Upper lobe of left lung (tissue), 6 donors: ENCODE measurements around the gene PTPRZ1. TPM values are rescaled to one million over a fixed set of nuclear protein-coding genes. Genes with fewer than 3 reads are reported as not detected.

Experiments
- ATAC-seq, 2 donors: fragments of 200-7000 bp; cut with Tn5 transposase; one replicate each; pipeline ENCODE4 v1.9.1; 2022; ENCODE audit warnings: mild to moderate bottlenecking in 2 of 2, moderate library complexity in 2 of 2; ENCODE audit not compliant: low FRiP score in 2 of 2
- DNase-seq, 2 donors: peaks; one replicate each; pipeline ENCODE4 v3.0.0-alpha.2; 2019 to 2020
- H3K27ac ChIP-seq, 4 donors: fragments of 200-600 bp; sonication (generic); one replicate each; pipeline ENCODE4 v1.5.1; 2016 to 2019
- H3K27me3 ChIP-seq, 4 donors: fragments of 200-600 bp; sonication (generic); one replicate each; pipeline ENCODE4 v1.5.1; 2017 to 2019
- H3K36me3 ChIP-seq, 4 donors: fragments of 200-600 bp; sonication (generic); one replicate each; pipeline ENCODE4 v1.5.1; 2016 to 2019
- H3K4me1 ChIP-seq, 4 donors: fragments of 200-600 bp; sonication (generic); one replicate each; pipeline ENCODE4 v1.5.1; 2018 to 2019
- H3K4me3 ChIP-seq, 4 donors: fragments of 200-600 bp; sonication (generic); one replicate each; pipeline ENCODE4 v1.5.1; 2017 to 2019; ENCODE audit warnings: mild to moderate bottlenecking in 2 of 4, moderate library complexity in 1 of 4
- H3K9me3 ChIP-seq, 4 donors: fragments of 200-600 bp; sonication (generic); one replicate each; pipeline ENCODE4 v1.5.1; 2018 to 2019
- EP300 ChIP-seq, 4 donors: sonication (generic); formaldehyde crosslinking; IDR thresholded peaks; one replicate each; pipeline ENCODE4 v1.5.1; 2017; ENCODE audit warnings: antibody characterized with exemption in 4 of 4, control low read depth in 2 of 4
- POLR2A ChIP-seq, 4 donors: fragments of 450-650 bp; IDR thresholded peaks; one replicate each; pipeline ENCODE4 v1.5.1; 2016 to 2017; ENCODE audit warnings: antibody characterized with exemption in 4 of 4, mild to moderate bottlenecking in 2 of 4
- POLR2AphosphoS5 ChIP-seq, 2 donors: sonication (generic); formaldehyde crosslinking; IDR thresholded peaks; one replicate each; pipeline ENCODE4 v1.5.1; 2017; ENCODE audit warnings: antibody characterized with exemption in 2 of 2
- WGBS, 2 donors: methylation state at CpG; one replicate each; pipeline ENCODE4 v1.1.5; 2017 to 2018; 5-methylcytosine and 5-hydroxymethylcytosine counted together
- total RNA-seq, 6 donors: library from RNA; depleted of rRNA in 4 of 6; stranded (reverse); fragments of >200 nt in 4 of 6; gene quantifications; one replicate each; pipeline versions ENCODE4 v1.1.0 to v1.2.1, GENCODE V29; 2016 to 2021
- TF ChIP-seq, protein P1 (sequence below), 6 experiments: fragments of 450-650 bp in 4 of 6; fragments of 200-600 bp in 2 of 6; sonication (generic) in 2 of 6; IDR thresholded peaks; one replicate each; pipeline ENCODE4 v1.5.1; 2016 to 2019; ENCODE audit warnings: antibody characterized with exemption in 6 of 6
- donor health status: DM: no; HTN: no; CAD: no; lungs with moderate emphysema.
- donor health status: DM: no; HTN: yes; CAD: no; lungs with severe emphysema.

Gene PTPRZ1
- total RNA-seq, 6 donors from 2014 or later = 0.57 to 7.2 (median 1.2) TPM

DNA sequence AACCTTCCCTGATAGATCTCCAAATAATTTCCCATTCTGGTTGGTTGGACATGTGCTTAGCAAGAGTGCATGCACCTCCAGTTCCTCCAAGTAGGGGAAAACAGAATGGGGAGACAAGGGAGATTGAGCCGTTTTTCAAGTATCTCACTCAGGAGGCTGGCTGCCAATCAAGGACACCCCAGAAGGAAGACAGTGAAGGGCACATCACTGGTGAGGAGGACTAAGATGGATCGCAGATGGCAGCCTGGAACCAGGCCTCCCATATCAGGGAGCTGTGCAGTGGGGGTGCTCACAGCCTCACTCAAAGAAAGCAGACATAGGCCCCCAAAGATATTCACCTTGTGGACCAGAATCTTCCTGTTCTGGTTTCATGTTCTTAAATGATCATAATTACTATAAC is 31.2 kb downstream of the PTPRZ1 start:
- no peaks in the 10 kb centered on the region for H3K4me1 ChIP-seq
- H3K36me3 ChIP-seq = no peaks in the 10 kb centered on the region
- ATAC-seq = no peak
- H3K4me3 ChIP-seq = no peak overlapping the region
- TF ChIP-seq EP300 (IDR thresholded peaks at IDR 0.05) (no peak), POLR2AphosphoS5 (IDR thresholded peaks at IDR 0.05) (no peak), POLR2A (IDR thresholded peaks at IDR 0.05) (no peak)
- TF ChIP-seq, protein P1, sequence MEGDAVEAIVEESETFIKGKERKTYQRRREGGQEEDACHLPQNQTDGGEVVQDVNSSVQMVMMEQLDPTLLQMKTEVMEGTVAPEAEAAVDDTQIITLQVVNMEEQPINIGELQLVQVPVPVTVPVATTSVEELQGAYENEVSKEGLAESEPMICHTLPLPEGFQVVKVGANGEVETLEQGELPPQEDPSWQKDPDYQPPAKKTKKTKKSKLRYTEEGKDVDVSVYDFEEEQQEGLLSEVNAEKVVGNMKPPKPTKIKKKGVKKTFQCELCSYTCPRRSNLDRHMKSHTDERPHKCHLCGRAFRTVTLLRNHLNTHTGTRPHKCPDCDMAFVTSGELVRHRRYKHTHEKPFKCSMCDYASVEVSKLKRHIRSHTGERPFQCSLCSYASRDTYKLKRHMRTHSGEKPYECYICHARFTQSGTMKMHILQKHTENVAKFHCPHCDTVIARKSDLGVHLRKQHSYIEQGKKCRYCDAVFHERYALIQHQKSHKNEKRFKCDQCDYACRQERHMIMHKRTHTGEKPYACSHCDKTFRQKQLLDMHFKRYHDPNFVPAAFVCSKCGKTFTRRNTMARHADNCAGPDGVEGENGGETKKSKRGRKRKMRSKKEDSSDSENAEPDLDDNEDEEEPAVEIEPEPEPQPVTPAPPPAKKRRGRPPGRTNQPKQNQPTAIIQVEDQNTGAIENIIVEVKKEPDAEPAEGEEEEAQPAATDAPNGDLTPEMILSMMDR (IDR thresholded peaks at IDR 0.05) = no peak
- no peaks in the 10 kb centered on the region for H3K27me3 ChIP-seq
- no peaks in the 10 kb centered on the region for H3K9me3 ChIP-seq
- H3K27ac ChIP-seq = no peak overlapping the region
- WGBS, 2 donors = 78 to 85% methylated on average over 2 of the region's 2 CpGs
- DNase-seq = no peak

DNA sequence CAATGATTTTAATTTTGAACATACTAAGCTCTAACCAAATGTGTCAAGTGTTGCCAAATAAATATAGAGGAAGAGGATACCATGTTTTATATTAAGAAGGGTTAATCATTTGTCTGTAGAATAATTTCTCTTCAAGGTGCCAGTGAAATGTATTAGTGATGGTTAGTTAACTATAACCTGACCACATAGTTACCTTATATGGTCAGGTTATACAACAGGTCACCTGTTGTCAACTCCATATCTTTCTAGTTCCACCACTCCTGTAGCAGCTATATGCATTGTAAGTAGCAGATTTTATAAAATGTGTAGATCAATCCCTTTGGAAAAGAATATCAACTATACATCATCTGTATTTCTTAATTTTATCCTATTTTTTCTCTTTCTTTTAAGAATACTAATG is 35.1 kb downstream of the PTPRZ1 start:
- no peak overlapping the region for H3K4me3 ChIP-seq
- no peaks in the 10 kb centered on the region for H3K36me3 ChIP-seq
- no peak for DNase-seq
- no peak overlapping the region for H3K27ac ChIP-seq
- H3K4me1 ChIP-seq = no peaks in the 10 kb centered on the region
- ATAC-seq = no peak
- H3K27me3 ChIP-seq = no peaks in the 10 kb centered on the region
- H3K9me3 ChIP-seq = no peaks in the 10 kb centered on the region
- TF ChIP-seq POLR2A (IDR thresholded peaks at IDR 0.05) (no peak), EP300 (IDR thresholded peaks at IDR 0.05) (no peak), POLR2AphosphoS5 (IDR thresholded peaks at IDR 0.05) (no peak)
- TF ChIP-seq, protein P1 (IDR thresholded peaks at IDR 0.05) = no peak

DNA sequence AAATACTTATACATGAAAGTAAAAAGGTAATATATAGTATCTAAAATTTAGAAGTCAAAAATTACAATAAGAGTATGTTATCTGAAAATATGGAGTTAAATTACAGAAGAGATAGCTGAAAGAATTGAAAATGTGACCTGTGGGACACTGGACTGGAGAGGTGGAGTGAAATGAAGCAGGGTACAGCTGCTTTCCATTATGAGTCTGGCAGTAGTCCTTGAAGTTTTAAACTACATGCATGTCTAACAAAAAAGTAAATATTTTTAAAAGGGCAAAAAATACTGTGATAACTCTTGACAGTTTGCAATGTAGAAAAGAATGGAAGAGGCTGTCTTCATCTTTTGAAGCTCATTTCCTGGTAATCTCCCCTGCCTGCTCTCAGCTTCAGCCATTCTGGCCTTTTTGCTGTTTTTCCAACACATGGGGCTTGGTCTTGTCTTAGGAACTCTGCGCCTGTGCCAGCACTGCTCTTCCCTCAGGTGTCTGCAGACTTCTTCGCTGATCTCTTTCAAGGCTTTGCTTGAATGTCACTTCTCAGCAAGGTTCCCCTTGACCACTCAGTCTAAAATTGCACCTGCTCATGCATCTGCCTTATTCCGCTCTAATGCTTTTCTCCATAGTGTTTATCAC is 36.9 kb downstream of the PTPRZ1 start:
- ATAC-seq = no peak
- DNase-seq = no peak
- H3K4me1 ChIP-seq = no peaks in the 10 kb centered on the region
- H3K36me3 ChIP-seq = no peaks in the 10 kb centered on the region
- H3K9me3 ChIP-seq = no peaks in the 10 kb centered on the region
- no peaks in the 10 kb centered on the region for H3K27me3 ChIP-seq
- no peak overlapping the region for H3K4me3 ChIP-seq
- H3K27ac ChIP-seq = no peak overlapping the region
- TF ChIP-seq POLR2A (IDR thresholded peaks at IDR 0.05) = no peak
- TF ChIP-seq EP300 (IDR thresholded peaks at IDR 0.05) = no peak
- no peak for TF ChIP-seq POLR2AphosphoS5 (IDR thresholded peaks at IDR 0.05)
- TF ChIP-seq, protein P1 (IDR thresholded peaks at IDR 0.05) = no peak
- 81 to 87% methylated on average over 3 of the region's 3 CpGs for WGBS, 2 donors

DNA sequence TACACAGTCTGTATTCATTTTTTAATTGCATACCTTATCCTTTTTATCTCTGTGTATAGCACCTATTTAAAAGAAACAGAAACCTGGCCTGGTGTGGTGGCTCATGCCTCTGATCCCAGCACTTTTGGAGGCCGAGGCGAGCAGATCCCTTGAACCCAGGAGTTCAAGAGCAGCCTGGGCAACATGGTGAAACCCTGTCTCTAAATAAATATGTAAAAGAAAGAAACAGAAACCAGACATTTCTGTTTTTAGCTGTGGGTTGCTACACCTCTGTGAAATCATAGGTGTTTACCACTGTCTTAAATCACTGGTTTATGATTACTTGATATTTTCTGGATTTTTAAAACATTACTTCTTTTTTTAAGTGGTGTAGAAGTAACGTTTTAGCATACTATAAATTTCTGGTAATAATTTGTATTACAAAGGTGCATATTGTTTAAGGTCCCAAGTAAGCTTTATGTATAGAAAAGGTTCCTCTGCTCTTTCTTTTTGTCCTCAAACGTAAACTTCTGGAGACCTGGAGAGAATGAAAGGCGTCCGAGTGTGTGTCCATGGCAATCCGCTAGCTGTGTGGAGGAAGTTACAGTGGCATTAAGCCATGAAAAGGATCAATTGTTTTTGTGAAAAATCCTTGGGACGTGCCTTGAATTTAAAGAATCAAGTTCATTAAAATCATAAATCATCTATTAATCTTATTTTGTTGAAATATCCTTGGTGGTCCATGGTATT is 41.1 kb downstream of the PTPRZ1 start:
- H3K4me1 ChIP-seq = no peaks in the 10 kb centered on the region
- no peak overlapping the region for H3K27ac ChIP-seq
- H3K36me3 ChIP-seq = no peaks in the 10 kb centered on the region
- H3K9me3 ChIP-seq = no peaks in the 10 kb centered on the region
- 64 to 76% methylated on average over 8 of the region's 8 CpGs for WGBS, 2 donors
- H3K27me3 ChIP-seq = no peaks in the 10 kb centered on the region
- H3K4me3 ChIP-seq = no peak overlapping the region
- ATAC-seq = no peak
- no peak for TF ChIP-seq EP300 (IDR thresholded peaks at IDR 0.05)
- no peak for TF ChIP-seq POLR2A (IDR thresholded peaks at IDR 0.05)
- DNase-seq = no peak

DNA sequence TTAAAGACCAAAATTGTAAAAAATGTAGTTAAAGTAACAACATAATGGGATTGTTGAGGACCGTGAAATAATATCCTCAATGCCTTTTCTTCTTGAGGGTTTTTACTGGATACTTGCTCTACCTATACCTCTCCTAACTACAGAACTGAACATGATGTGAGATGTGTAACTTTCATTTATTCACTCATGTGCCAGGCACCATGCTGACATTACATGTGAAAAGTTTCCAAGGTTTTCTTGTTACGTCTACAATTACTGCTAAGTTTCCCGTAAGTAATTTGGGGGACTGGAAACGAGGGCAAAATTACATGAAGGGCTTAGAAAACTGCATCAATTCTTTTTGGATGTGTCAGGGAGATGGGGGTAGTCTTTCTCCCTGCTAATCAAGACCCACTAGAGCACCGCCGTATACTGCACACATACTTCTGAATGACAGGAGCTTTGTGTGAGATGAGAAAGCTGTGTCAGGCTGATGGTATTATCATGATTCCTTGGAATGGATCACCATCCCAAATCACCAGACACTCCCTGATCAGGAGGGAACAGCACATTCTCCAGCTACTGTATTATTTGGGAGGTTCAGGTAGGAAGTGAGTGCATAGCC is 41.8 kb downstream of the PTPRZ1 start:
- ATAC-seq (no peak), DNase-seq (no peak)
- no peaks in the 10 kb centered on the region for H3K4me1 ChIP-seq
- no peak for TF ChIP-seq POLR2A (IDR thresholded peaks at IDR 0.05)
- TF ChIP-seq, protein P1 (IDR thresholded peaks at IDR 0.05) = no peak
- no peak for TF ChIP-seq EP300 (IDR thresholded peaks at IDR 0.05)
- TF ChIP-seq POLR2AphosphoS5 (IDR thresholded peaks at IDR 0.05) = no peak
- WGBS, 2 donors = 65 to 75% methylated on average over 6 of the region's 6 CpGs
- no peak overlapping the region for H3K27ac ChIP-seq
- H3K27me3 ChIP-seq = no peaks in the 10 kb centered on the region
- H3K36me3 ChIP-seq = no peaks in the 10 kb centered on the region
- H3K9me3 ChIP-seq = no peaks in the 10 kb centered on the region
- H3K4me3 ChIP-seq = no peak overlapping the region
